HL-60 (cell line): ENCODE data around the gene FGF12.

Source experiments
- DNase-seq, 2 experiments: peaks; one replicate each; pipeline ENCODE4 v3.0.0-alpha.2; 2010 to 2020; ENCODE audit warnings: low read depth in 1 of 2, low spot score in 1 of 2
- H3K27ac ChIP-seq: fragments of 250-450 bp; sonication (Bioruptor Pico); replicated peaks from 2 replicates; pipeline ENCODE4 v1.5.1; 2020; ENCODE audit warnings: mild to moderate bottlenecking, moderate library complexity
- H3K27me3 ChIP-seq: fragments of 250-450 bp; sonication (Bioruptor Pico); 2 replicates; pipeline ENCODE4 v1.5.1; 2021; ENCODE audit warnings: mild to moderate bottlenecking, moderate library complexity; ENCODE audit not compliant: insufficient read depth, poor library complexity, severe bottlenecking
- H3K4me3 ChIP-seq: replicated peaks from 2 replicates; pipeline ENCODE4 v1.5.1; 2011; ENCODE audit warnings: mild to moderate bottlenecking, control low read depth, low read length; ENCODE audit not compliant: insufficient read depth
- GABPA ChIP-seq: IDR thresholded peaks from 2 replicates; pipeline ENCODE4 v1.6.1; 2012; ENCODE audit warnings: low read depth
- POLR2AphosphoS5 ChIP-seq: IDR thresholded peaks from 2 replicates; pipeline ENCODE4 v1.6.1; 2012; ENCODE audit warnings: low read depth
- SPI1 ChIP-seq: IDR thresholded peaks from 2 replicates; pipeline ENCODE4 v1.6.1; 2012; ENCODE audit warnings: low read depth, mild to moderate bottlenecking, borderline replicate concordance
- TF ChIP-seq, protein P1 (sequence below): IDR thresholded peaks from 2 replicates; pipeline ENCODE4 v1.6.1; 2012; ENCODE audit warnings: low read depth; ENCODE audit not compliant: insufficient replicate concordance
- TF ChIP-seq, protein P2 (sequence below): IDR thresholded peaks from one replicate; pipeline ENCODE4 v1.5.1; 2011; ENCODE audit warnings: low read length, control low read depth, inconsistent platforms; ENCODE audit not compliant: insufficient read depth

Gene FGF12

DNA sequence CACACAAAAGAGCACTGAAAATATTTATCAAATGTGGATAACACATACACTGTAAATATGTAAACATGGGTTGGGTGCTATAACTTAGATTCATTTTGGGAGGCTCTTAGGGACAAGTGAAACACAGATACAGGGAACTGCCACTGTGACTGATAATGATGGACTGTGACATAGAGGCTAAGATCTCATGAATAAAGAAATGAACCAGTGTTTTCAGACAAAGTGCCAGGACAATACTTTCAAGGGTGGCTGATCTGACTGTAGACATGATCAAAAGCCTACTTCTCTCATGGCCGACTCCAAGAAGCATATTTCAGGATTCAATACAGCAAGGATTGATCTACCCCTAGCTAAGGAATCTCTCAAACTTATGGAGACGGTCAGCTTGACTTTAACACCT, 353.8 kb downstream of the FGF12 start:
- Histone ChIP-seq H3K4me3 (no peak overlapping the region), H3K27ac (no peak overlapping the region), H3K27me3 (no peaks in the 10 kb centered on the region)
- DNase-seq: no peak
- TF ChIP-seq, protein P1, sequence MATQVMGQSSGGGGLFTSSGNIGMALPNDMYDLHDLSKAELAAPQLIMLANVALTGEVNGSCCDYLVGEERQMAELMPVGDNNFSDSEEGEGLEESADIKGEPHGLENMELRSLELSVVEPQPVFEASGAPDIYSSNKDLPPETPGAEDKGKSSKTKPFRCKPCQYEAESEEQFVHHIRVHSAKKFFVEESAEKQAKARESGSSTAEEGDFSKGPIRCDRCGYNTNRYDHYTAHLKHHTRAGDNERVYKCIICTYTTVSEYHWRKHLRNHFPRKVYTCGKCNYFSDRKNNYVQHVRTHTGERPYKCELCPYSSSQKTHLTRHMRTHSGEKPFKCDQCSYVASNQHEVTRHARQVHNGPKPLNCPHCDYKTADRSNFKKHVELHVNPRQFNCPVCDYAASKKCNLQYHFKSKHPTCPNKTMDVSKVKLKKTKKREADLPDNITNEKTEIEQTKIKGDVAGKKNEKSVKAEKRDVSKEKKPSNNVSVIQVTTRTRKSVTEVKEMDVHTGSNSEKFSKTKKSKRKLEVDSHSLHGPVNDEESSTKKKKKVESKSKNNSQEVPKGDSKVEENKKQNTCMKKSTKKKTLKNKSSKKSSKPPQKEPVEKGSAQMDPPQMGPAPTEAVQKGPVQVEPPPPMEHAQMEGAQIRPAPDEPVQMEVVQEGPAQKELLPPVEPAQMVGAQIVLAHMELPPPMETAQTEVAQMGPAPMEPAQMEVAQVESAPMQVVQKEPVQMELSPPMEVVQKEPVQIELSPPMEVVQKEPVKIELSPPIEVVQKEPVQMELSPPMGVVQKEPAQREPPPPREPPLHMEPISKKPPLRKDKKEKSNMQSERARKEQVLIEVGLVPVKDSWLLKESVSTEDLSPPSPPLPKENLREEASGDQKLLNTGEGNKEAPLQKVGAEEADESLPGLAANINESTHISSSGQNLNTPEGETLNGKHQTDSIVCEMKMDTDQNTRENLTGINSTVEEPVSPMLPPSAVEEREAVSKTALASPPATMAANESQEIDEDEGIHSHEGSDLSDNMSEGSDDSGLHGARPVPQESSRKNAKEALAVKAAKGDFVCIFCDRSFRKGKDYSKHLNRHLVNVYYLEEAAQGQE: no peak

DNA sequence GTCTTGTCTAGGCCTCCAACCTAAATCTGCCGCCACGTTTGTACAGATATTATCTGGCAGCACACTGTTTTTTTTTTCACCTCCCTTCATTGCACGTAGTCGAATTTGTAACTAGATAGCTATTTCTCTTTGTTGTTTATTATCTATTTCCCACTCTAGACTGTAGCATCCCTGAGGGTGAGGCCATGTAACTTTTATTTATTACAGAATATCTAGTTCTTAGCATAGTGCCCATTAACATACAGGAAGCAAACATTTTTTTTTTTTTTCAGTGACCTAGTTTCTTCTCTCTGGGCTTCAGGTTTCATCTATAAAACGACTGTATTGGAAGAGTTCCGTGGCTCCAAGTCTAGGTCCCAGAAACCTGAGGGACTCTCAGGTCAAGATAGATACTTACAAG, 354.3 kb downstream of the FGF12 start:
- H3K4me3 ChIP-seq: no peak overlapping the region
- no peak for DNase-seq
- H3K27ac ChIP-seq: no peak overlapping the region
- H3K27me3 ChIP-seq: no peaks in the 10 kb centered on the region
- TF ChIP-seq POLR2AphosphoS5 (no peak), GABPA (no peak), SPI1 (no peak)
- TF ChIP-seq, protein P2, sequence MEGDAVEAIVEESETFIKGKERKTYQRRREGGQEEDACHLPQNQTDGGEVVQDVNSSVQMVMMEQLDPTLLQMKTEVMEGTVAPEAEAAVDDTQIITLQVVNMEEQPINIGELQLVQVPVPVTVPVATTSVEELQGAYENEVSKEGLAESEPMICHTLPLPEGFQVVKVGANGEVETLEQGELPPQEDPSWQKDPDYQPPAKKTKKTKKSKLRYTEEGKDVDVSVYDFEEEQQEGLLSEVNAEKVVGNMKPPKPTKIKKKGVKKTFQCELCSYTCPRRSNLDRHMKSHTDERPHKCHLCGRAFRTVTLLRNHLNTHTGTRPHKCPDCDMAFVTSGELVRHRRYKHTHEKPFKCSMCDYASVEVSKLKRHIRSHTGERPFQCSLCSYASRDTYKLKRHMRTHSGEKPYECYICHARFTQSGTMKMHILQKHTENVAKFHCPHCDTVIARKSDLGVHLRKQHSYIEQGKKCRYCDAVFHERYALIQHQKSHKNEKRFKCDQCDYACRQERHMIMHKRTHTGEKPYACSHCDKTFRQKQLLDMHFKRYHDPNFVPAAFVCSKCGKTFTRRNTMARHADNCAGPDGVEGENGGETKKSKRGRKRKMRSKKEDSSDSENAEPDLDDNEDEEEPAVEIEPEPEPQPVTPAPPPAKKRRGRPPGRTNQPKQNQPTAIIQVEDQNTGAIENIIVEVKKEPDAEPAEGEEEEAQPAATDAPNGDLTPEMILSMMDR: no peak
- TF ChIP-seq, protein P1: no peak

DNA sequence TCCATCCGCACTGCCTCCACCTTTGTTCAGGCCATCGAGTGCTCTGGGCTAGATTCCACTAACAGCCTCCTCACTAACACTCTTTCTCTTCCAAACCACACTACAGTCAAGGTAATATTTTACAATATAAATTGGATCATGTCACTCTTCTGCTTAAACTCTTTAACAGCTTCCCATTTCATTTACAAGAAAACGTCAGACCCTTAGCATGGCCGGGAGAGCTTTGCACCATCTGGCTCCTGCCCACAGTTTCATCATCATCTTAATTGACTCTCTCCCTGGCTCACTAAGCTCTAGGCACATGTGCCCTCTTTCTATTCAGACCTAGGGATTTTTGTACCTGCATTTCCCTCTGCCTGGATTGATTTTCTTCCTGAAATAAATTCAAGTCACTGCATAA, 354.7 kb downstream of the FGF12 start:
- DNase-seq: no peak
- Histone ChIP-seq H3K27ac (no peak overlapping the region), H3K27me3 (no peaks in the 10 kb centered on the region), H3K4me3 (no peak overlapping the region)
- no peak for TF ChIP-seq GABPA
- TF ChIP-seq POLR2AphosphoS5: no peak
- TF ChIP-seq, protein P1: no peak
- no peak for TF ChIP-seq SPI1
- TF ChIP-seq, protein P2: no peak
